GM18526 (cell line): Measurements from ENCODE around the gene MAGEA9.

Source experiments
- POLR2A ChIP-seq: IDR thresholded peaks from 3 replicates; pipeline ENCODE4 v1.6.1; 2011; ENCODE audit not compliant: insufficient read length; ENCODE audit errors: extremely low read depth

MAGEA9 gene

DNA sequence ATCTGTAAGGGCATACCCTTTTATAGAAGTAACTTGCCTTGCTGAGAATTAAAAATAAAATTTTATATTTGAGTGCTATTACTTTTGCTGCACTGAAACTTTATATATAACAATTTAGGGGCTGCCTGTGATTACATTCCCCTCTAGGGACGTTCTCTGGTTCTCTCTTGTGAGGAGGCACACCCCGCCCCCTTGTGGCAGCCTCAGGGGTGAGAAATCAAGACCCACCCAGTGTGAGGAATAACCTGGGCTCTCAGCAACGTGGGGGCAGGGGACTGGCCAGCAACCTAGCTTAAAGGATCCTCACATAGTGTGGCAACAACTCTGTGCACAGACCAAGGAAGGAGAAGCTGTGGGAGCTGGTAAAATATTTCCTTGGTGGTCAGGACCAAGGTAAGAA lies 43.7 kb downstream of the MAGEA9 start:
- TF ChIP-seq POLR2A, result no peak

- no peak for TF ChIP-seq POLR2A
These were observed 45.5 kb downstream of the MAGEA9 start for GRCh38 chrX:149827254-149827653.

GRCh38 chrX:149829751-149830191 lies 48.0 kb downstream of the MAGEA9 start:
- no peak for TF ChIP-seq POLR2A

GRCh38 chrX:149830192-149830873 lies 48.6 kb downstream of the MAGEA9 start:
- TF ChIP-seq POLR2A, result no peak

DNA sequence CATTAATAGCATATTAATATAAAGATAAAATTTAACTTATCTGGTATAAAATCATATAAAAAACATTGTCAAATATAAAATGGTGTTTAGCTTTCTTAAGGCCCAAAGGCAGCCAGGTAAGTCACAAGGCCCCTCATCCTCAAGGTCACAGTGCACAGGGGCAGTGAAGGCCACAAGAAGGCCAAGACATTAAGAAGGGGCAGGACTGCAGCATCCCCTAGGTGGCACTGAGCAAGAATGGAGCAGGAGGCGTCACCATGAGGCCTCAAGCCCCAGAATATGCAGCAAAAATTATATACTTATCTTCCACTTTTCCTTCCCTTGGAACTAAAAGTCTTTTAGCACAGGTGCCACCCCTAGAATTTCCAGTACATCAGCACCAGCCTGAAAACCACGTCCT lies 49.7 kb downstream of the MAGEA9 start:
- no peak for TF ChIP-seq POLR2A

DNA sequence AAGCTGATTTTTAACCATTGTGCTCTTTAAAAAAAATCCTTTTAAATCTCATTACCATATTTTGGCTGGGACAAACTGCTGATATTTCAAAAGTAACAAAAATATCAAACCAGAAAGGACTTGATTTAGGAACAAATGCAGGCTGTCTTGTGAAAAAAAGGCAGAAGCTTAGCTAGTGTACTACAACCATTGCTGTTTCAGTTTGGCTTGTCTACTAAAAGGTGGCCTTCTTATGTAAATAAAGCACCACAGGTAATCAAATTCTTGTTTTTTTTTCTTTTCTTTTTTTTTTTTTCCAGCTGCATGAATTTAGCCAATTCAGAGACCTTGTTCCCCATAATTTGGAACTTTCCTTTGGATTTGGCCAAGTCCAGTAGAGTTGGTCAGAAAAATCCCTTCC lies 55.4 kb downstream of the MAGEA9 start:
- no peak for TF ChIP-seq POLR2A
